ENCODE results near the gene TTLL6.

Gene TTLL6

GRCh38 chr17:48726916-48727286 lies 90.1 kb downstream of the TTLL6 start:
- H3K79me2 ChIP-seq (ENCODE audit: low read length) = no peaks in the 10 kb centered on the region
- no peaks in the 10 kb centered on the region for H4K20me1 ChIP-seq (ENCODE audit: insufficient read depth, low read length)
- peaks cover 9% of the 10 kb centered on the region; the same call in 1 of the 2 replicates for H3K27me3 ChIP-seq (ENCODE audit: low read depth, low read length)
- no peak overlapping the region for H3K4me2 ChIP-seq (ENCODE audit: low read length)
- TF ChIP-seq EZH2phosphoT487 (IDR thresholded peaks at IDR 0.05; ENCODE audit: low read depth) (no peak), CTCF (IDR thresholded peaks at IDR 0.05; ENCODE audit: low read depth, low read length) (no peak)
- H3K9ac ChIP-seq (ENCODE audit: low read length) = no peak overlapping the region
- no peaks in the 10 kb centered on the region for H3K36me3 ChIP-seq (replicated peaks; ENCODE audit: low read depth, low read length)
- H2AFZ ChIP-seq (ENCODE audit: low read depth, low read length) = no peak overlapping the region
- no peak overlapping the region for H3K4me3 ChIP-seq (ENCODE audit: low read length)
- no peak overlapping the region for H3K27ac ChIP-seq (ENCODE audit: low read length)
- H3K9me3 ChIP-seq (ENCODE audit: insufficient read depth, low read length) = no peaks in the 10 kb centered on the region
- H3K4me1 ChIP-seq (ENCODE audit: low read length) = peaks cover 16% of the 10 kb centered on the region

GRCh38 chr17:48726114-48726915 lies 90.7 kb downstream of the TTLL6 start:
- no peak overlapping the region for H3K4me2 ChIP-seq (ENCODE audit: low read length)
- H3K4me1 ChIP-seq (ENCODE audit: low read length) = peaks cover 16% of the 10 kb centered on the region
- no peaks in the 10 kb centered on the region for H3K9me3 ChIP-seq (ENCODE audit: insufficient read depth, low read length)
- H2AFZ ChIP-seq (ENCODE audit: low read depth, low read length) = no peak overlapping the region
- H3K9ac ChIP-seq (ENCODE audit: low read length) = no peak overlapping the region
- H3K4me3 ChIP-seq (ENCODE audit: low read length) = no peak overlapping the region
- H3K36me3 ChIP-seq (replicated peaks; ENCODE audit: low read depth, low read length) = no peaks in the 10 kb centered on the region
- TF ChIP-seq CTCF (IDR thresholded peaks at IDR 0.05; ENCODE audit: low read depth, low read length) = no peak
- TF ChIP-seq EZH2phosphoT487 (IDR thresholded peaks at IDR 0.05; ENCODE audit: low read depth) = no peak
- H3K79me2 ChIP-seq (ENCODE audit: low read length) = no peaks in the 10 kb centered on the region
- H3K27me3 ChIP-seq (ENCODE audit: low read depth, low read length) = peaks cover 9% of the 10 kb centered on the region; the same call in 1 of the 2 replicates
- H3K27ac ChIP-seq (ENCODE audit: low read length) = no peak overlapping the region
- H4K20me1 ChIP-seq (ENCODE audit: insufficient read depth, low read length) = no peaks in the 10 kb centered on the region

GRCh38 chr17:48725288-48726064 lies 91.6 kb downstream of the TTLL6 start:
- H3K79me2 ChIP-seq (ENCODE audit: low read length) = no peaks in the 10 kb centered on the region
- H3K9me3 ChIP-seq (ENCODE audit: insufficient read depth, low read length) = no peaks in the 10 kb centered on the region
- H3K4me1 ChIP-seq (ENCODE audit: low read length) = peaks cover 16% of the 10 kb centered on the region
- H3K36me3 ChIP-seq (replicated peaks; ENCODE audit: low read depth, low read length) = no peaks in the 10 kb centered on the region
- H2AFZ ChIP-seq (ENCODE audit: low read depth, low read length) = no peak overlapping the region
- H3K4me2 ChIP-seq (ENCODE audit: low read length) = no peak overlapping the region
- no peak overlapping the region for H3K4me3 ChIP-seq (ENCODE audit: low read length)
- peaks cover 9% of the 10 kb centered on the region; the same call in 1 of the 2 replicates for H3K27me3 ChIP-seq (ENCODE audit: low read depth, low read length)
- H3K9ac ChIP-seq (ENCODE audit: low read length) = no peak overlapping the region
- H3K27ac ChIP-seq (ENCODE audit: low read length) = no peak overlapping the region
- TF ChIP-seq CTCF (IDR thresholded peaks at IDR 0.05; ENCODE audit: low read depth, low read length) = no peak
- no peak for TF ChIP-seq EZH2phosphoT487 (IDR thresholded peaks at IDR 0.05; ENCODE audit: low read depth)
- no peaks in the 10 kb centered on the region for H4K20me1 ChIP-seq (ENCODE audit: insufficient read depth, low read length)

GRCh38 chr17:48725004-48725287 lies 92.1 kb downstream of the TTLL6 start:
- Histone ChIP-seq H3K27ac (ENCODE audit: low read length) (no peak overlapping the region), H3K9me3 (ENCODE audit: insufficient read depth, low read length) (no peaks in the 10 kb centered on the region), H3K79me2 (ENCODE audit: low read length) (no peaks in the 10 kb centered on the region), H3K4me3 (ENCODE audit: low read length) (no peak overlapping the region), H3K9ac (ENCODE audit: low read length) (no peak overlapping the region), H2AFZ (ENCODE audit: low read depth, low read length) (no peak overlapping the region), H3K4me1 (ENCODE audit: low read length) (peaks cover 14% of the 10 kb centered on the region), H3K4me2 (ENCODE audit: low read length) (no peak overlapping the region), H3K27me3 (ENCODE audit: low read depth, low read length) (peaks cover 5% of the 10 kb centered on the region; the same call in 1 of the 2 replicates), H4K20me1 (ENCODE audit: insufficient read depth, low read length) (no peaks in the 10 kb centered on the region), H3K36me3 (replicated peaks; ENCODE audit: low read depth, low read length) (no peaks in the 10 kb centered on the region)
- TF ChIP-seq CTCF (IDR thresholded peaks at IDR 0.05; ENCODE audit: low read depth, low read length) = no peak
- no peak for TF ChIP-seq EZH2phosphoT487 (IDR thresholded peaks at IDR 0.05; ENCODE audit: low read depth)

Measured in OCI-LY3 (cell line).